Measurements from ENCODE around the gene PTPDC1. TPM values are rescaled to one million over a fixed set of nuclear protein-coding genes. Genes with fewer than 3 reads are reported as not detected.

Gene PTPDC1
- total and polyA plus RNA-seq, 4 donors, result 0.45 to 5.1 (median 1.1) TPM

DNA sequence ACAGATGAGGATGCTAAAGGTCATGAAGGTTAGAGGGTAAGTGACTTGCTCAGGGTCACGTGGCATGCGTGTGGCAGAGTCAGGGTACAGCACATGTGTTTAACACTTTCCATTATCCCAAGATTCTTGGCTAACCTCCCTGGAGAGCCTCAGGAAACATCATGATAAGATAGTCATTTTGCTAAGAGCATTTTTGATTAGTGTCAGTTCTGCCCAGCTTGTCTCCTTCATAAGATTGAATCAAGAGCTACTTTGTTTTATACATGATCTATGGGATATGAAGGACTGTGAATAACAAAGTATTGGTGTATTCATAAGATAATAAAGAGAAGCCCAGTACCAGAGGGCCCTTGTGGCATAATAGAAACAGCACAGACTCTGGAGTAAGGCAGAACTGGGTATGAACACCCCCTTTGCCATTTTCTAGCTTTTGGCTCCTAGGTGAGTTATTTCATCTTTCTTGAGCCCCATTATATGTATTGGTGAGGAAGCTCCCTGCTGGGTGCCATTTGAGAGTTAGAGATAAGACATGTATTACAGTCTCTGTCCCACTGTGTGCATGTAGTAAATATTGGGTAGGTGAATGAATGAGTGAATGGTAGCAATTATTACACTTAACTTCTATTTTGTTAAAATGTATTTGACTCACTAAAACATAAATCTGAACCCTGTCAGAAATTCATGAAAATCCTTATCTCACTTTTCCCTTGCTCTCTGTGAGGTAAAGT, 16.1 kb downstream of the PTPDC1 start:
- no peaks in the 10 kb centered on the region for H3K27me3 ChIP-seq (ENCODE audit: control insufficient read depth in 4 of 4, insufficient read depth in 4 of 4, low read length in 3 of 4)
- H3K27ac ChIP-seq (ENCODE audit: low read depth in 1 of 2, low read length in 2 of 2), result no peak overlapping the region
- TF ChIP-seq JUND (IDR thresholded peaks at IDR 0.05) (no peak), CTCF (IDR thresholded peaks at IDR 0.05; ENCODE audit: low read depth, low read length, missing input control) (no peak), RXRA (IDR thresholded peaks at IDR 0.05) (no peak), NR2F2 (IDR thresholded peaks at IDR 0.05) (no peak), ATF3 (IDR thresholded peaks at IDR 0.05) (no peak), RAD21 (IDR thresholded peaks at IDR 0.05) (no peak), GABPA (IDR thresholded peaks at IDR 0.05 in 1 of 2, conservative IDR thresholded peaks at IDR 0.05 in 1 of 2) (no peak), MAX (IDR thresholded peaks at IDR 0.05) (no peak), YY1 (IDR thresholded peaks at IDR 0.05) (no peak), REST (IDR thresholded peaks at IDR 0.05) (no peak), SP1 (IDR thresholded peaks at IDR 0.05) (no peak), EGR1 (IDR thresholded peaks at IDR 0.05; ENCODE audit: low read depth in 2 of 2) (no peak), HNF4G (IDR thresholded peaks at IDR 0.05) (no peak), TAF1 (conservative IDR thresholded peaks at IDR 0.05) (no peak)
- TF ChIP-seq, protein P1, sequence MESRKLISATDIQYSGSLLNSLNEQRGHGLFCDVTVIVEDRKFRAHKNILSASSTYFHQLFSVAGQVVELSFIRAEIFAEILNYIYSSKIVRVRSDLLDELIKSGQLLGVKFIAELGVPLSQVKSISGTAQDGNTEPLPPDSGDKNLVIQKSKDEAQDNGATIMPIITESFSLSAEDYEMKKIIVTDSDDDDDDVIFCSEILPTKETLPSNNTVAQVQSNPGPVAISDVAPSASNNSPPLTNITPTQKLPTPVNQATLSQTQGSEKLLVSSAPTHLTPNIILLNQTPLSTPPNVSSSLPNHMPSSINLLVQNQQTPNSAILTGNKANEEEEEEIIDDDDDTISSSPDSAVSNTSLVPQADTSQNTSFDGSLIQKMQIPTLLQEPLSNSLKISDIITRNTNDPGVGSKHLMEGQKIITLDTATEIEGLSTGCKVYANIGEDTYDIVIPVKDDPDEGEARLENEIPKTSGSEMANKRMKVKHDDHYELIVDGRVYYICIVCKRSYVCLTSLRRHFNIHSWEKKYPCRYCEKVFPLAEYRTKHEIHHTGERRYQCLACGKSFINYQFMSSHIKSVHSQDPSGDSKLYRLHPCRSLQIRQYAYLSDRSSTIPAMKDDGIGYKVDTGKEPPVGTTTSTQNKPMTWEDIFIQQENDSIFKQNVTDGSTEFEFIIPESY (IDR thresholded peaks at IDR 0.05), result no peak
- DNase-seq (ENCODE audit: low spot score), result no peak
- no peaks in the 10 kb centered on the region for H3K4me1 ChIP-seq (ENCODE audit: control insufficient read depth in 4 of 4, insufficient read depth in 4 of 4, low read length in 3 of 4)
- H3K9ac ChIP-seq (ENCODE audit: low read depth in 1 of 2, low read length in 2 of 2), result no peak overlapping the region
- 94% methylated on average over 2 of the region's 2 CpGs for WGBS
- H3K9me3 ChIP-seq (ENCODE audit: control insufficient read depth in 4 of 4, low read length in 3 of 4), result no peaks in the 10 kb centered on the region
- H3K36me3 ChIP-seq (ENCODE audit: control insufficient read depth in 4 of 4, insufficient read depth in 3 of 4, low read depth in 1 of 4, low read length in 3 of 4), result no peaks in the 10 kb centered on the region
- no peak overlapping the region for H3K4me3 ChIP-seq (ENCODE audit: low read depth in 1 of 3, low read length in 3 of 3)
